ENCODE measurements around the gene PYDC2. TPM values are rescaled to one million over a fixed set of nuclear protein-coding genes. Genes with fewer than 3 reads are reported as not detected.
"Not testable (repeated sequence)": the region's sequence is repeated elsewhere in the genome, so short reads cannot be mapped to it uniquely, and the experiment has no call there.

Gene PYDC2
- polyA plus RNA-seq, 5 donors = not detected

DNA sequence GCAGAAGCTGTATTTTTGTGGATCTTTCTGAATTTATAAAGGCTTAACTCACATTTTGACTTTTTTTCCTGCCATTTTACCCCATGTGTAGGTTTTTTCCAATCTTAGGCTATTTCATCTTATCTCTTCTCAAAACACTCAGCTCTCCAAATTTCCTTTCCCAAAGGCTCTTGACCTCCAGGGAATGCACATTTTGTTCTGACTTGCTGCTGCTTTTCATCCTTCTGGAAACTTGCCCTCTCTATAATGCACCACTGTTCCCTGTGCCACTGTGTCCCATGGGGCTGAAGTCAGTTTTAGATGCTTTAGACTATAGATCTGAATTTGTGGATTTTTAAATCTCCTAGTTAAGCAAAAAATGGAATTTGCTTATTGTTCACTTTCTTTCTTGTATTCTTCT is 9.1 kb downstream of the PYDC2 start:
- no peak for DNase-seq

DNA sequence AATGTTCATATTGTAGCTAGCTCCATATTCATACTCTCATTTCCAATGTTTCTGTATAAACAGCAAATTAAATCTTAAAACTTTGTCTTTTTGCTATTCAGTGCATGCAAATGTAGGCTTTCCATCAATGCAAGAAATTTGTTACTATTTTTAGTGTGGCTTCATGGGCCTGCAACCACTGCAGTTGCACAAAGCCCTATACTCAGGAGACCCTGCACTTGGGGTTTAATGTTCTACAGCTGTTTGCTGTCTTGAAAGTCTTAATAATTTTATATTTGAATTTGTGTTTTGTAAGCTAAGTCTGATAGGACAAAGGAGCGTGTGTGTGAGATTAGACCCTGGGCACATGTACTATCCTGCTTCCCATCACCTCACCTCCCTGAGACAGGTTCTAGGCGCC is 9.6 kb downstream of the PYDC2 start:
- DNase-seq = peak; percentile 52 to 70

DNA sequence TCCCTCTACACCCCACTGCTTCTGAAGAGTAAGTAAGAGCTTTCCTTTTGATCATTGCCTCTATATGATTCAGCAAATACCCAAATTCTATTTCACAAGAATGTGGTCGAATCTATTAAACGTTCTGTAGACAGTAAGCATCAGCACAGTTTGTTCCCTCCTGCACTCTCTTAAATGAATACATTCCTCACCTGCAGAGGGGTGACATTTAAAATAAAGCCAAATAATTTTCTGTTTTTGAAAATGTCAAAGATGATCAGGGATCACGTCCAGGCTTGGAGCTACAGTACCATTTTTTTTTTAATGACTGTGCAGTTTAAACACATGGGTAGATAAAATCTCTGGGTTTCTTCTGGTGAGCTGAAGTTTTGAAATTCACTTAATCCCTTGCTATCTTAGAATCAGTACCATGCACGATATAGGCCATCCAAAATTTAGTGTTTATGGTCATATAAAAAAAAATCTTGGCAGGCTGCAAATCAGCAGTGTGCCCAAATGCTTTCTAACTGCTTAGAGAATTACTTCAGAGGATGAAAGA is 12.8 kb downstream of the PYDC2 start:
- no peak for DNase-seq

GRCh38 chr3:191476066-191476772 is 15.3 kb downstream of the PYDC2 start:
- DNase-seq = no peak

DNA sequence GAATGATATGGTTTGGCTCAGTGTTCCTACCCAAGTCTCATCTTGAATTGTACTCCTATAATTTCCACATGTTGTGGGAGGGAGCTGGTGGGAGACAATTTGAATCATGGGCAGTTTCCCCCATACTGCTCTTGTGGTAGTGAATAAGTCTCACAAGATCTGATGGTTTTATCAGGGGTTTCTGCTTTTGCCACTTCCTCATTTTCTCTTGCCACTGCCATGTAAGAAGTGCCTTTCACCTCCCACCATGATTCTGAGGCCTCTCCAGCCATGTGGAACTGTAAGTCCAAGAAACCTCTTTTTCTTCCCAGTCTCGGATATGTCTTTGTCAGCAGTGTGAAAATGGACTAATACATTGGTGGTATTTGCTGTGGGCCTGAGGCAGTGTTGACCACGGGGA is 23.0 kb downstream of the PYDC2 start:
- DNase-seq = not testable (repeated sequence)

DNA sequence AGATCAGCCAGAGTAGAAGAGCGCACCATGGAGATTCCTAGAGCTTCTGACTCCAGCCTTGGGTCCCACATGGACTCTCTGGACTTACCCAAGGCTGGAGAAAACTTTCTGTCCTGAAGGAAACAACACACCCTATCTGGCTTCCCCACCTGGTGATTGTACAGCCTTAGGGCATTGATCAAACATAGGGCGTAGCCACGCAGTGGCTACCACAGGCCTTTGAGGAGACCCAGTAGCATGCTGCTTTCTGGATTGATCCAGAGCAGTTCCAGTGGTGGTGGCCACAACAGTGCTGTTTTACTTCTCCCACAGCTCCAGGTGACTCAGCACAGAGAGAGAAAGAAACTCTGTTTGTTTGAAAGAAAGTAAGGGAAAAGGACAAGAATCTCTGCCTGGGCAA is 23.5 kb downstream of the PYDC2 start:
- no peak for DNase-seq

DNA sequence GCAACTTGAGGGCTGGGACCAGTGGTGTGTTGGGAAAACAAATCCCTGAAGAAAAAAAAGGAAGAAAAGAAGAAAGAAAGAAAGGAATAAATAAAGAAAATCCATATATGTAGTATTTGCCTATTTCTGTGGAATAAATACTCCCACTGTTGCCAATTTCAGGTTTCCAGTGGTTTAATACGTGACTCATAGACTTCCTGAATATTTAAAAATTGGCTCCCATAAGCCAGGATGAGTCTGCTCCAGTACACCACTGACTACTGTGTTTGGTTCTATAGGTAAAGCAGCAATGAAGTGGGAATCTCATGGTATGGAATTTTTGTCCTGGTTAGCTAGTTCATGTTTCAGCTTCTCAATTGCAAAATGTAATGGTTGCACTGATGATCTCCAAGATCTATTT is 31.6 kb downstream of the PYDC2 start:
- no peak for DNase-seq

GRCh38 chr3:191493336-191493735 is 32.4 kb downstream of the PYDC2 start:
- no peak for DNase-seq

DNA sequence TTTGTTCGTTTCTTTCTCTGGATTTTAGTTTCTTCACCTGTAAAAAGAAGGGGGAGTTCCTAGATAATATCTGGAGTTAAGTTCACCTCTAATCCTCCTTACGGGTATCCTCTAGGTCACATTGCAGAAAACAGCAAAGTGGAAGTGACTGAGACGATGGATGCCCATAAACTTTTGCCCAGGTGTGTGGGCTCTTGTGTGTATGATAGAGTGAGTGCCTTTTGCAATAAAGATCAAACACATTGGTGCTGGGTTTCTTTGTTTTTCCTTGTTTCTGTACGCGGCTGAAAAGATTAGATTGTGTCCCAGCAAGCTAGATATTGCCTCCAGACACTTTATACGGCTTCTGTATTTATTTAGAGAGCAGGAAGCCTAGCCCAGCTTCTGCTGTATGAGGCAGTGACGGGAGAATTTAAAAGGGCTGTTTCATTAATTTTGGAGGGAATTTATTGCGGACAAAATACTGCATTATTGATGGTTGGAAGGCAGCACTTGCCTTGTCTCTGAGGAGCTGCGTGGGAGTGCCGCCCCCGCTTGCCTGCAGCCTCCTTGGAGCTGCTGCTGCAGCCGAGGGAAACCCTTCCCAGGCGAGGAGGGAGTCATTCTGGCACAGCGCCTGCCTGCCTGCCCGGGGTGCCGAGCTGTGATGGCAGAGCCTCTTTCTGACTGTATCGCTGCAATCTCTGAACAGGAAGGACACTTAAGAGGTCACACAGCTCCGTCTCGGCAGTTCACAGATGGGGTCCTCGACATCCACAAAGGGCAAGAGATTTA is 38.5 kb downstream of the PYDC2 start:
- DNase-seq = peak in 1 of 2 donors; percentile 22

DNA sequence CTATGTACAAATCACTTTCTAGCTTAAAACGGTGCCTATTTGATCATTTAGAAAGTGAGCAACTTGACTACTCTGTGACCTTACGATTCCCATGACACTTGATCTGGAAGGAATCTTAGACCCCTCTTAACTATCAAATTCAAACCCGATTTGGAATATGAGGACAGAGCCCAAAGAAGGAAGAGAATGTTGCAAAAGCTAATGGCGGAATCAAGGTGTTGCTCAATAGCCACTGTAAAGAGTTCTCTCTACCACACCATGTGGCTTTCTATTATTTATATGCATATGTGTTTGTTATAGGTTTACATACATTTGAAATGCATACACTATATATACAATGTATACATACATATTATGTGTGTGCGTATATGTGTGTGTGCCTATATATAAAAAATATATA is 39.9 kb downstream of the PYDC2 start:
- DNase-seq = no peak

- no peak for DNase-seq
Measured at GRCh38 chr3:191502583-191502982, 41.6 kb downstream of the PYDC2 start.

GRCh38 chr3:191509078-191509477 is 48.1 kb downstream of the PYDC2 start:
- no peak for DNase-seq

Other genes starting within 250 kb of the PYDC2 start
- gene CCDC50, start 131.8 kb upstream of the PYDC2 start, polyA plus RNA-seq (ENCODE audit: insufficient read depth in 1 of 5, insufficient read length in 5 of 5, low replicate concordance in 1 of 5) = 10 to 100 TPM; 45.3 to 83.8 (median 66.8) TPM
- 1 to 10 TPM in 3 of 5 donors, under 1 TPM in 2; 0.34 to 1.7 (median 1.0) TPM for gene UTS2B, start 130.6 kb upstream of the PYDC2 start, polyA plus RNA-seq (ENCODE audit: insufficient read depth in 1 of 5, insufficient read length in 5 of 5, low replicate concordance in 1 of 5)